NCI-H1436 treated with DMSO at 0.1 percent for 48 hours (cell line): Measurements from ENCODE around the gene CDX1.

Experiments
- DNase-seq: peaks from one replicate; lab custom pipeline; 2025; lab: John Stamatoyannopoulos, UW

The CDX1 gene

DNA sequence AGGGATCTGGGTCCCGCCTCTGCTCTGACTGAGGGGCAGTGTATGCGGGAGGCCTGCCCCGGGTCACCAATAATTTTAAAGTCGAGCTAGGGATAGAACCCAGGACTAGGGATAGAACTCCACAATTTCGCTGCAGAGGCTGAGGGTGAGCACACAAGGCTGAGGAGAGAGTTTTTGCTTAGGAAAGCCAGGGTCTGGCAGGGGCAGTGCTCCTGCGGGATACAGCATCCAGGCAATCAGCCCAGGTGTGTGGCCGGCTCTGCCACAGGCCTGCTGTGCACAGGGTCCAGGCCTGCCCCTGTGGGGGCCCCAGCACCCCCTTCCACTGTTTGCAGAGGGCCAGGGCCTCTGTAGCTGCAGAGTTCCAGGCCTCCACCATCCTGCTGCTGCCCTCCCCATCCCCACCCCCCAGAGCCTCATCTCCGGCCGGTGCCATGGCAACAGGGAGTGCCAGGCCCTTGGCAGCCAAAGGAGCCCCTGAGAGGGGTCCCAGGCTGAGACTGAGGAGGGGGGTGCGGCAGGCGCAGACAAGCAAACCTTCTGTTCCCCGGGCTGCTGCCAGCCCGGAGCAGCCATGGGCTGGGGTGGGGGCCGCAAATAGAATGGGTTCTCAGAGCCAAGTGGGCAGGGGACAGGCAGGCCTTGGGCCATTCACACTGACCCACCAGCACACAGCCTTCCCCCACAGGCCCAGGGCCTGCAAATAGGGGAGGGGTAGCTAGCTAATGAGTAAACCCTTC, 19.5 kb upstream of the CDX1 start:
- no peak for DNase-seq

DNA sequence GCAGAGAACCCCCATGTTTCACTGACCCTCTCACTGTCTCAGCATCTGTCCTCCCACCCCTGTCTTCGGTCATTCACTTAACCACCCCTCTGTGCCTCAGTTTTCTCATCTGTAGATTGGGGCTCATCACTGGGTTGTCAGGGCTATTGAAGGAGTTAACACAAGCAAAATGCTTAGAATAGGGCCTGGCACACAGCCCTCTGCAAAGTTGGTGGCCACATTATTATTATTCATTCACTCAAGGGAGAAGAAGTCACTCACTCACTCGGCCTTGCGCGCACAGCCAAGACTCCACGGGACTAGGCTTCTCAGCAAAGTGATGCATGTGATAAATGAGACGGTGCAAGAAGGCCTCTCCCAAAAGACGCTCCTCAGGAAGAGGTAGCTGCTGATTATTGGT, 18.9 kb upstream of the CDX1 start:
- DNase-seq, result no peak

DNA sequence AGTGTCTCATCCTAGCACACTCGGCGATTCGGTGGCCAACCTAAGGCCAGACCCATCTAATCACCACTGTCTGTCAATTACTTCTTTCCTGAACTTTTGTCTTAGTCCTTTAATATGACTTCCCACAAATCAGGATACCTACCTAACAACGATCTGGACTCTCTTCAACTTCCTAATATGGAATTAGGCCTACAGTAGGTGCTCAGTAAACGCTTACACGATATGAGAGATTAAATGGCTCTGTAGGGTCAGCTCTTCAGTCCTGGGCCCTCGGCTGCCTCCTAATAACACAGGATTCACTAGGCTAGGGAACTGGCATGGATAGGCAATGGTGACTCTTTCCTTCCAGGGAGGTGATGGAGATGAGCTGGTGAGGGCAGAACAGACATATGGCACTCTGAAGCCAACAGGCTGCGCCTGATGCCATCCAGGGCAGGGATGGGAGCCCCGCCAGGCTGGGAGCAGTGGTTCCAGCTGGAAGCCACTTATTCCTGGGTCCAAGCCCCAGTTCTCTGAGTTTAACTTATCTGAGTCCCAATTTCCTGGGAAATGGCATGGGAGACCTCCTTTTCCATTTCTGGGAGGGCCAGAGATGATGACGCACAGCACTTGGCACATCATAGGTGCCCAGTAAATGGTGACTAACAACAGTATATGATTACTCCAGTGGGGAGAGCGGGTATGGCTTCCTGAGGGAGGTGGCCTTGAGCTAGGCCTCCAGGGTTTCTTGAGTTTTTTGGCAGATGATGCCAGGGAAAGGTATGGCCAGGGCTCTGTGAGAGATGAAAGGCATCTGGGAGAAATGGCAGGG, 18.3 kb upstream of the CDX1 start:
- DNase-seq, result no peak

DNA sequence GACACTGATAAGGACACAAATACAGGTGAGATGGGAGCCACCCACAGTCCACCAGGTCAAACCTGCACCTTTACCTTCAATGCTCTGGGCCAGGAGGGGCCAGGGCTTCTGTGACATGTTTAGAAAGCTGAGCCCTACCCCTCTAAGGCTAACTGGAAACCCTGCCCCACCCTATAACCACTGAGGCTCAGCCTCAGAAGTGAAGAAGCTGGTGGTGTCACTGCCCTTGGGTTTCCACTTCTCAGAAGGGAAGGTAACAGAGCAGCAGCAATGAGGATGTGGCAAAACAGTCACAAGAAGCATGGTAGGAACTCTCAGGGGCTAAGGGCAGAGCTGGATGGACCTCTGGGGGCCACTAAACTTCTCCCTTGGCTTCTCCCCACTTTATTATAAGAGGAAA, 17.0 kb upstream of the CDX1 start:
- no peak for DNase-seq

DNA sequence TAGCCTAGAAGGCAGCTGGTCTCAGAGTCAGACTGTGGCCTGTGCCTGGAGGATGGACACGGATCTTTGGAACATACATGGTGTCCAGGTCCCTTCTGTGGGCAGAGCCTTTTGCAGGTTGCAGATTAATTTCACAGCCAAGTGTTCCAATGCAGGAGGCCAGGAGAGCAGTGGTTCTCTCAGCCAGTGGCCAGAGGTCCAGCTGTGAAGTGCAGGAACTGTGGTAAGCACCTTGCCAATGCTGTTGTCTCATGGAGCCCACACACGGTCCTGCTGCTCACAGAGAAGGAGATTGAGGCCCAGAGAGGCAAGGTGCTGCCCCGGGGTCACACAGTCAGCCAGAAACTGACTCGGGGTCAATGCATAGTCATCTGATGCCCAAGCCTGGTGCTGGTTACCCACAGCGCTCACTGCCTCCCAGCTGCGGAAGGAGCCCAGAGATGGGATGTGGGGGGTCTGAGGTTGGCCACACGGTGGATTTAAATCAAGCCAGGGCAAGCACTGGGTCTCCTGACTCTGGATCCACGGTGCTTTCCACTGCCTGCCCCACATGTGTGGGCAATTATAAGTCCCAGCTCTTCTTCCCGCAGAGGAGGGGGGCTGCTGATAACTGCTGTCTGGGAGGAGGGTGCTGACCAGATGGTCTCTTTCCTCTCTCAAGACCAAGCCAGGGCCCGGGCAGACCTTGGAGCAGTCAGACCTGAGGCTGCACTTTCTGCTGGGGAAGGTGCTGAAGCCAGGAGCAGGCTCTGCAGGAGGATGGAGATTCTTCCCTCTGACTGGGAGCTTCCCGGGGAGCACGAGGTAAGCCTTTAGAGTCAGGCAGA, 13.7 kb upstream of the CDX1 start:
- no peak for DNase-seq

DNA sequence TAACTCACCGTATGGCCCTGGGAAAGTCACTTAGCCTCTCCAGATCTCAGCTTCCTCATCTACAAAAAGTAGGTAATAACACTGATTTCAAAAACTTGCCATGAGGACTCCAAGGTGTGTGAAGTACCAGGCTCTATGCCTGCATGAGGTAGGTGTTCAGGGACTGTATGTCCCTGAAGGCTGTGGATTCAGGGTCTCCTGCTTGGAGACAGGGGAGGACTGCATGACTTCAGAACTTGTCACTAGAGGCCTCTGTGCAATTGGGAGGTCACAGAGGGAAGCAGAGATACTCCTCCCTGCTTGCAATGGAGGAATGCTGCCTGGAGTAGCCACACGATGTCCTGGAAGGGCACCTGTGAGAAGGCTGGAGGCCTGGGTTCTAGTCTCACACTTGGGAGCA, 13.1 kb upstream of the CDX1 start:
- no peak for DNase-seq

DNA sequence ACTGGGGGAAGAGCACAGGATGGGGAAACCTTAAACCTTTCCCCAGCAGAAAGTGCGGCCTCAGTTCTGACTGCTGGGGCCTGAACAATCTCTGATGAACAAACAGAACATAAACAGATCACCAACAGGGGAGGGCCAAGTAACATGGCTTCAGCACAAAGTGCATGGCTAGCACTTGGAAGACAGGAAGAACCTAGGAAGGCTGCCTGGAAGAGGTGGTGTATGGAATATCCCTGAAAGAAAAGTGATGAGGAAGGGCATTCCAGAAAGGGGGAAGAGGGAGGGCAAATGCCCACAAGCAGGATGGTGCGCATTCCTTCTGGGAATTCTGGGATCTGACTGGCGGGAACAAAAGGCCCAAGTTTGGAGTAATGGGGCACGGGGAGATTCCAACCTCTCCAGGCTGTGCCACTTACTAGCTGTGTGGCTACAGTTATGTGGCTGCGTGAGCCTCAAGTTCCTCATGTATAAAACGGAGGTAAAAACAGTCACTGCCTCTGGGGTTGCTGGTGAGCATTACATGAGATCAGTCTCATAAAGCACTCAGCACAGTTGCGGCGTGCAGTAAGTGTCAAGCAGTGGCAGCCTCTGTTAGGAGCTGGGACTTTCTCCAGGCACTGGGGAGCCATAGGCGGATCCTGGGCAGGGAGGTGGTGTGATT, 12.5 kb upstream of the CDX1 start:
- no peak for DNase-seq

DNA sequence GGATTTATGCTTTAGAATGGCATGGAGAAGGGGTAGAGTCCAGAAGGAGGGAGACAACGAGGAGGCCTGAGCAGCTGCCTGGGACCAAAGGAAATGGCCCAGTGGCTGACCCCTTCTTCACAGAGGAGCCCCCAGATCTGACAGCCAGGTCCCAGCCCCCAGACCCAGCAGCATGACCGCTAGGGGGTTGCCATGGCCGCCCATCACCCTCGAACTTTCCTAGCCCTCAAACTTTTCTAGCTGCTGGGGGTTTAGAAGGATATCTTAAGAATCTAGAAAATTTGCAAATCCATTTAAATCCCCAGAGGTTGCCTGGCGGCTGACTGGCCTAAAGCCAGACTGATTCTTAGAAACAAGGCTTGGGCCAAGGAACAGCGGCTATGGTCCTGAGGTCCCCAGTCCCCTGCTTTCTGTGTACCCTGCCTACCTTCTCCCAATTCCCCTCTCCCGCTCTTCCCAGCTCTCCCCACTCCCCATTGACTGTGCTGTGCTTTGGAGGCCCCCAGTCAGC, 11.9 kb upstream of the CDX1 start:
- no peak for DNase-seq

DNA sequence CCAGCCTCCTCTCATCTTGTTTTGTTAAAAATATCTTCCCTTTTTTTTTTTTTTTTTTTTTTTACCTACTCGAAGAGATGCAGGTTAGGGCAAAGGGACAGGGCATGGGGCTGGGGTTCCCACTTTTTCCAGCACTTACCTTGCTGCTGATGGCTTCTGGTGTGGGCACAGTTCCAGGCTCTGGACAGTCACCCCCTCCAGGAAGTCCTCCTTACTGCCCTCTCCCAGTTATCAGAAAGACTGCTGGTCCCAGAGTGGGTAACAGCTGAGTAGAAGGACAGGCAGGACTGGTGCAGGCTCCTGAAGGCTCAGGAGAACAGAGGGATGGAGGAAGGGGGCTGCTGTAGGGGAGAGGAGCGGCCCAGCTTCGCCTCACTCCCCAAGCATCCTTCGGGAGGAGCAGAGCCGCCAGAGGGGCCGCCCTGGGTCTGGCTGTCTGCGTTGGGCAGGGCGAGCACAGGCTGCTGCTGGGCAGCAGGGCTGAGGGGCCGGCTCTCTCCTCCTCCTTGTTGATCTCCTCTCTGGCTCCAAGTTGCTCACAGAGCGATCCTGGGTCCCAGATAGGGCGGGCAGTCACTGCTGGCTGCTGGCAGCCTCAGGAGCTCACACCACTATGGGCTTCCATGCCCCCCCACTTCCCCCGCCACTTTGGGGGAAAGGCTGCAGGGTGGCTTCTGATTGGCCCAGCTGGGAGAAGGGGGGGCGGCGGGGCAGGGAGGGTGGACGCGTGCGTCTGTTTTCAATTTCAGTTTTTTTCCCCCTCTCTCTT, 11.1 kb upstream of the CDX1 start, which contains the start of gene PDGFRB:
PDGFRB (minus strand) TSS at position 588 of the 769 bp plus-strand sequence. CDS start 18,798 bp downstream, outside the sequence.
- no peak for DNase-seq

DNA sequence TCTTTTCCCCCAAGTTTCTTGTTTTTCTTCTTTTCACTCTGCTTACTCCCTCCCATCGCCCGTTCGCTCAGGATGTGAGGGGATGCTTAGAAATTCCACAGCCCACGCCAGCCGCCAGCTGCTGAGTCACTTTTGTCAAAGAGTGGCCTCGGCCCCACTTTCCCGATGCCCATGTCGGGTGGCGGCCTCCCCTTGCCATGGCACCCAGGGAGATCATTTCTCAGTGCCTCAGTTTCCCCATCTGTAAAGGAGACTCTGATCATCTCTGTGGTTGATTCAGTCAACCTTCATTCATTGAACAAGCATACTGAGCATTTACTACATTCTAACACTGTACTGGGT, 10.6 kb upstream of the CDX1 start:
- DNase-seq, result no peak

DNA sequence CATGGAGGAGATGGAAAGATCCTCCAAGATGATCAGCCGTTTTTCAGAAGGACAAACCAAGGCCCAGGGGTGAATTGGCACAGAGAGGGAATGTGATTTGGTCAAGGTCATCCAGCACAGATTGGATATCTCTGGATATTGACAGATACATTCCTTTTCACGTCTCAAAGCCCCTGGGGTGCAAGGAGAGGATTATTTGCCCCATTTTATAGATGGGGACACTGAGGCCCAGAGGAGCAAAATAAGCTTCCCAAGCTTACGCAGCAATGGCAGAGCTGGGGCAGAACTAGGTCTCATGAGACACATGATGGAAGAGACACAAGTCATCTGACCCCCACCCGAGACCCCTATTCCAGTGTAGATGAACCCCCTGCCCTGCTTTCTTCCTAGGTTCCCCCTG, 10.0 kb upstream of the CDX1 start:
- no peak for DNase-seq

DNA sequence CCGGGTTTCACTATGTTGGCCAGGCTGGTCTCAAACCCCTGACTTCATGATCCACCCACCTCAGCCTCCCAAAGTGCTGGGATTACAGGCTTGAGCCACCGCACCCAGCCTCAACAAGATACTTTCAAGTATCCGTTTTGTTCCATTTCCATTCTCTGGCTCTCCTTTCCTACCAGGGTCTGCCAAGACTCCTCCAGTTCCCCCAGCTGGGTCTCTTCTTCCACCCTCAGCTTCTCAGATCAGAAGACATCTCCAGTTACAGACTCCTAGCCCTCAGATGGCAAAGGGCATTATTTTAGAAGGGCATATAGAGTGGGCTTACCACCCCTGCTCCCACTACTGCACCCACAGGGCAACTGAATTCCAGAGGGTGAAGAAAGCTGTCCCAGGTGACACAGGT, 9.4 kb upstream of the CDX1 start:
- no peak for DNase-seq

DNA sequence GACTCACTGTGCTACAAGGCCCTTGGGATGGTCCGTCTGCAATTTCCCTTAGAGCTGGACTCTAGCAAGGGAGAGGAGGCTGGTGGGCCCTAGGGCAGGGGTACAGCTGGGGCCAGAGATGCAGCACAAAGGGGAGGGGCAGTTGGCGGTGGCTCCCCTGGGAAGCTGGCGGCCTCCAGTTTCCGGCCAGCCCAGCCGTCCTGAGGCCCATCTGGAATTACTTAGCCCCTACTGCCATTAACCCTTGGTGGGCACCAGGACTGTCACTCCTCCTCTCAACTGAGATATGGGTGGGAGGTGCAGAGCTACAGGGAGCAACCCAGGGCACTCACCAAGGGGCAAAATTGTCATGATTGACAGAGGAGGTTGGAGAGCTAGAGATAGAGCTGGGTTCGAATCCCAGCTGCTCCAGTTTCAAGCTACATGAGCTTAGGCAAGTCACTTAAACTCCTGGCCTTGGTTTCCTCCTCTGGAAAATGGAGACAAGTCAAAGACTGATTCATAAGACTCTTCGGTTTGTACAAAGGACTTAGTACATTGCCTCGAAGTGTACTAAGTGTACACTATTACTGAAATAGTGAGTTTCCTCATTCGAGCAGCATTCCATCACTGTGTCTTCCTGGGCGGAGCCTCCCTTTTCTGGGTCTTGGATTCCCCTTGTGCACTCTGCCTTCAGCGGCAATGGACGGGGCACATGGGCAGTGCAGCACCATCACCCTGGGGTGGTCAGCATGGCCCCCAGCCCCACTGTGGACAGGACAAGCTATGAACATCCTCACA, 8.2 kb upstream of the CDX1 start:
- DNase-seq, result no peak

DNA sequence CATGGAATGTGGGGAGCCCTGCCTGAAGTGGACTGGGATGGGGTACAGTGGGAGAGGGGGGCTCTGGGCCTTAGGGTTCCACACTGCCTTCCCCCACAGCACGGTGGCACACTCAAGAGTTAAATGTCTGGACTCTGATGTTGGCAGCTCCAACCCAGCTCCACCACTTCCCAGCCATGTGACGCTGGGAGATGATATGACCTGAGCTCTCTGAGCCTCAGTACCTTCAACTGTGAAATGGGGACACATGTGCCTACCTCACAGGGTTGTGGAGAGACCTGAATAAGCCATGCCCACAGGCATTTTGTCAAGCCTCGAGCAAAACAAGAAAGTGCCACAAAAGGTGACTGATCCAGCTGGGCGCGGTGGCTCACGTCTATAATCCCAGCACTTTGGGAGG, 7.5 kb upstream of the CDX1 start:
- no peak for DNase-seq

DNA sequence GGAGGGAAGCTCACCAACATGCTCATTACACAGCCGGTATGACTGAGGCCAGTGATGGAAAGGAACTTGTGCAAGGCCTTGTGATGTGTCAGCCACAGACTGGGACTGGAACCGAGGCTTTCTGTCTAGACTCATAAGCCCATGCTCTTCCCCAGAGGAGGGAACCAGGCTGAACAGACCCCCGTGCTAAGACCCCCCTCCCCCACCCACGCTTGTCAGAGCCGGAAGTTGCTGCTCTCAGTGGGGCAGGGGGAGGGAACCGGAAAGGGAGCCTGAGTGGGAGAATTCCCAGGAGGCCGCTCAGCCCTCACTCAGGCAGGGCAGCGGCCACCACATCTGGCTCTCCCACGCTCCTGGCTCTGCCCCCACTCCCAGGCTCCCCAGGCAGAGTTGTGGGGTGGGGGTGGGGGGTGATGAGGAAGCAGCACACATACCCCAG, 6.8 kb upstream of the CDX1 start:
- DNase-seq, result no peak

DNA sequence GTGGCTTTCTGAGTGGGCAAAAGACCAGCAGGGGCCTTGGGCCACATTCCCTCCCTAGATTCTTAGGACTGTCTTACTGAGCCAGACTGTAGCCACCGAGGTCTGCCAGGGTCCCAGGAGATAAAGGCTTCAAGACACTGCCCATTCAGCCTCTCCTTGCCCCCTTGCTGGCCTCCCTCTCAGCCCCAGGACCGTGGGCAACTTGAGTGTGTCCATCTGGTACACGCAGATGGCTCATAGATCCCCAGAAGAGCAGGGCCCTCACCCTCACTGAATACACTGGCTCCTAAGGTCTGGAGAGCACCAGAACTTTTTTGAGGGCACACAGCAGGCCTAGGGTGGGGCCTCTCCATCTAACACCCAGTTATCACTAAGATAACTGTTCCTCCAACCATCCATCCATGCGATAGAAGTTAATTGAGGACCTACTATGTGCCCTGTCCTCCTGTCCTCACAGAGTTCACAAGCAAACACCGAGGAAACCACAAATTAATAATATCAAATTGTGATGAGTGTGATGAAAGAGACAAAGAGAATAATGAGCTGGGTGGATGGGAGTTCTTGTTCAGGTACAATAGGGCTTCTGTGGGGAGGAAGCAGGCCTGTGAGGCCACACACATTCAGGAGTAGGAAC, 6.0 kb upstream of the CDX1 start:
- no peak for DNase-seq

DNA sequence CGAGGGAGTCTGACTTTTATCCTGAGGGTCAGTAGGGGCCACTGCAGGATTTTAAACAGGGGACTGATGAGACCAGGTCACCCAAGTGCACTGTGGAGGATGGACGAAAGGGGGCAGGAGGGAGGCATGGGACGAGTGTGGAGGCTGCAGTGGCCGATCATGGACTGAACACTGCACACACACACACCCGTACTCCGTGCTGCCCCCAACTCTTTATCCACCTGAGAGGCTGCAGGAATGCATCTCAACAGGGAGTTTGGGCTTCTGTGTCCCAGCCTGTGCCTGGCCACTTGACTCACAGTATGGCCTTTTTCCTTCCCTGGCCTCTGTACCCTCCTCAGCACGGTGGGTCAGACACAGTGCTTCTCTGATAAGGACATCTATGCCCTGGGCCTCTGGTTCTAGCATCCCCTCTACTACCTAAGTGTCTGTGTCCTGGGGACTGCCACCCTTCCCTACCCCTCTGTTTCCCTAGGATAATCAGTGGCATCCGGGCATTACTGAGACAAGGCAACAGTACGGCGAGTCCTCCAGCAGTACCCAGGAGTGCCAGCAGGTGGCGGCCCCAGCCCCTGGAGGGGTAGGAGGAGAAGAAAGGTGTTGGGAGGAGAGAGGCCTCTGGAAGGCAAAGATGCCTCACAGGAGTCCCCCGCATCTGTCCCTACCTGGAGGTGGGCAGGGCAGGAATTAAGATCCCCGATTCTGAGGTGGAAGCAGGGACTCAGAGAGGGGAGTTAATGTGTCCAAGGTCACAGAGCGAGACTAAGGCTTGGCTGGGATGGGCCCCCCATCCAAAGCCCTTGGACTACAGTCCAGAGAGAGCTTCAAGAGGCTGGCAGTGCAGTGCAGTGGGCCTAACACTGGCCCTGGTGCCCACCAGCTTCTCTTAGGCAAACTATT, 5.1 kb upstream of the CDX1 start:
- no peak for DNase-seq

DNA sequence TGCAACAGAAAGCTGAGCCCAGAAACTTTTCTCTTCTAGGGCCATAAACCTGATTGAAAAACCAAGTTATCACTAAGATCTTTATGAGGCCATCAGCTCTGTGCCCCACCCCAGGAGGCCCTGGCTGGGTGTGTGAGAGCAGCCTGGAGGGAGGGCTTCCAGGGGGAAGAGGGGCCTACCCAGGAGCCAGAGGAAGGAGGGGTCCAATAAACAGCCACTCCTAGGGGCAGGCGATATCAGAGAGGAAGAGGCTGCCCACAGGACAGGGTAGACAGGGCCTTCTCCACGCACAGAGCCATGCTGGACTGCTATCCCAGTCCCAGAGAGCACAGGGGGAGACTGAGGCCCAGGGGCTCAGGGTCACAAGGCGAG, 4.5 kb upstream of the CDX1 start:
- no peak for DNase-seq

DNA sequence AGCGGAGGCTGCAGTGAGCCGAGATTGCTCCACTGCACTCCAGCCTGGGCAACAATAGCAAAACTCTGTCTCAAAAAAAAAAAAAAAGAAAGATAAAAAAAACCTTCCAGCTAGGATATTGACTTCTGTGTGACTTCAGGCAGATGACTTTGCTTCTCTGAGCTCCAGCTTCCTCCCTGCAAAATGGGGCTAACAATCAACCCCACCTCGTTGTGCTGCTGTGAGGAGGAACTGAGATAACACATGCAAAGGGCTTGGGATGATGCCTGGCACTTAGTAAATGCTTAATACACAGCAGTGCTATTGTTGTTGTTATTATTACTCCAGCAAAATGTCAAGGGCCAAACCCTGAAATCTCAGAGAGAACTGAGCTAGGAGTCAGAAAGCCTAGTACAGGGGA, 3.5 kb upstream of the CDX1 start:
- no peak for DNase-seq
